Kidney (tissue), 11 donors: ENCODE results near the gene RUVBL2. TPM values are rescaled to one million over a fixed set of nuclear protein-coding genes. Genes with fewer than 3 reads are reported as not detected.
"Not testable (repeated sequence)": the region's sequence is repeated elsewhere in the genome, so short reads cannot be mapped to it uniquely, and the experiment has no call there.

ENCODE experiments used
- DNase-seq, 5 donors: peaks; one replicate each; pipeline ENCODE4 v3.0.0-alpha.2; 2013 to 2020
- FAIRE-seq: peaks from 2 replicates; lab custom pipeline; 2012; peaks lifted over from hg19 to GRCh38; lab: Jason Lieb, UNC
- H3K27ac ChIP-seq, 2 donors: one replicate each; pipeline ENCODE4 v1.7.0; 2013; ENCODE audit warnings: low read depth in 2 of 2, low read length in 2 of 2, inconsistent platforms in 1 of 2
- H3K27me3 ChIP-seq: one replicate; pipeline ENCODE4 v1.7.1; 2013; ENCODE audit warnings: low read length, inconsistent platforms; ENCODE audit not compliant: control insufficient read depth, insufficient read depth
- H3K36me3 ChIP-seq, 3 donors: one replicate each; pipeline versions ENCODE4 v1.7.0 to v1.7.1; 2013; ENCODE audit warnings: low read length in 3 of 3, control low read depth in 1 of 3, inconsistent platforms in 1 of 3; ENCODE audit not compliant: insufficient read depth in 3 of 3, control insufficient read depth in 2 of 3
- H3K4me1 ChIP-seq, 3 donors: one replicate each; pipeline versions ENCODE4 v1.7.0 to v1.7.1; 2013; ENCODE audit warnings: low read length in 3 of 3, inconsistent platforms in 1 of 3, low read depth in 1 of 3; ENCODE audit not compliant: control insufficient read depth in 2 of 3, insufficient read depth in 2 of 3
- H3K4me3 ChIP-seq, 3 donors: one replicate each; pipeline versions ENCODE4 v1.7.0 to v1.8.1; 2013; ENCODE audit warnings: low read length in 3 of 3, control low read depth in 1 of 3, inconsistent platforms in 1 of 3
- H3K9ac ChIP-seq, 3 donors: one replicate each; pipeline versions ENCODE4 v1.7.0 to v1.7.1; 2013; ENCODE audit warnings: low read length in 3 of 3, control low read depth in 1 of 3, inconsistent platforms in 1 of 3
- H3K9me3 ChIP-seq, 3 donors: one replicate each; pipeline versions ENCODE4 v1.7.0 to v1.7.1; 2013; ENCODE audit warnings: low read length in 3 of 3, control low read depth in 1 of 3, inconsistent platforms in 1 of 3; ENCODE audit not compliant: control insufficient read depth in 2 of 3, insufficient read depth in 1 of 3
- intact Hi-C: fragments of 100-400 bp; cut with DNase I; formaldehyde crosslinking; loops from one replicate; pipeline ENCODE4 v1.11.1; 2022
- polyA plus RNA-seq: library from polyadenylated mRNA; stranded (reverse); fragments of 350-450 nt; fragmentation: Illumina TruSeq; extraction: RNeasy Lipid Tissue Mini Kit (QIAGEN cat#74804); gene quantifications from one replicate; pipeline ENCODE4 v1.2.3, GENCODE V29; 2014; ENCODE audit warnings: low read depth, low replicate concordance; ENCODE audit not compliant: insufficient read depth
- total RNA-seq: library from RNA; stranded (reverse); fragmentation: NEBNext Ultra II Directional; extraction: Animal tissue kit (Norgen Biotek cat#: 25700); gene quantifications from one replicate; pipeline ENCODE4 v1.2.1, GENCODE V29; 2021
- donor health status: control.
- donor health status: control.
- donor health status: DM: yes; HTN: yes; CAD: no.
- donor health status: Normal renal cell carcinoma (clear cell type).

RUVBL2 gene
- total and polyA plus RNA-seq, 2 donors from 2014 or later, result 57.0 to 83.6 TPM

- H3K27me3 ChIP-seq, H3K4me1 ChIP-seq, intact Hi-C loops, H3K4me3 ChIP-seq, H3K27ac ChIP-seq, FAIRE-seq, H3K9me3 ChIP-seq, H3K9ac ChIP-seq, H3K36me3 ChIP-seq: not testable (repeated sequence)
- DNase-seq, result peak in 2 of 5 donors; percentile 30 to 40
These were observed 38.1 kb downstream of the RUVBL2 start, which contains the start of gene CGB2 for GRCh38 chr19:49031642-49032301. Gene CGB2 (plus strand): TSS chr19:49031890. CDS start chr19:49032096, 206 bp downstream.

GRCh38 chr19:49036815-49037214 is 43.1 kb downstream of the RUVBL2 start, which contains the start of gene CGB1:
Gene CGB1 (minus strand): TSS chr19:49036895. CDS start chr19:49036711, 184 bp downstream.
- H3K9me3 ChIP-seq, FAIRE-seq, intact Hi-C loops, H3K4me1 ChIP-seq, H3K27me3 ChIP-seq, H3K36me3 ChIP-seq, DNase-seq, H3K4me3 ChIP-seq, H3K27ac ChIP-seq, H3K9ac ChIP-seq: not testable (repeated sequence)

GRCh38 chr19:49038111-49038510 is 44.4 kb downstream of the RUVBL2 start:
- H3K27ac ChIP-seq, H3K4me3 ChIP-seq, DNase-seq, H3K9ac ChIP-seq, H3K9me3 ChIP-seq, FAIRE-seq, H3K27me3 ChIP-seq, intact Hi-C loops, H3K36me3 ChIP-seq, H3K4me1 ChIP-seq: not testable (repeated sequence)

GRCh38 chr19:49038557-49039276 is 45.0 kb downstream of the RUVBL2 start:
- FAIRE-seq, H3K9me3 ChIP-seq, H3K27me3 ChIP-seq, H3K4me3 ChIP-seq, intact Hi-C loops, H3K4me1 ChIP-seq, DNase-seq, H3K9ac ChIP-seq, H3K27ac ChIP-seq, H3K36me3 ChIP-seq: not testable (repeated sequence)

- H3K27me3 ChIP-seq, DNase-seq, H3K4me1 ChIP-seq, H3K27ac ChIP-seq, intact Hi-C loops, H3K9me3 ChIP-seq, H3K9ac ChIP-seq, FAIRE-seq, H3K4me3 ChIP-seq, H3K36me3 ChIP-seq: not testable (repeated sequence)
These were observed 46.0 kb downstream of the RUVBL2 start for GRCh38 chr19:49039736-49040135.
